OCI-LY7 (cell line): ENCODE results near the gene ODAD3.

Source experiments
- CTCF ChIP-seq: fragments of 200-600 bp; sonication (generic); conservative IDR thresholded peaks from 2 replicates; pipeline ENCODE4 v1.5.1; 2014; ENCODE audit warnings: mild to moderate bottlenecking, antibody characterized with exemption, low read length, moderate library complexity, mixed read lengths
- EZH2phosphoT487 ChIP-seq: fragments of 200-600 bp; sonication (generic); IDR thresholded peaks from 2 replicates; pipeline ENCODE4 v1.6.1; 2018; ENCODE audit warnings: low read depth, borderline replicate concordance, mild to moderate bottlenecking, mixed run types, antibody characterized with exemption, low read length, moderate library complexity, mixed read lengths

- TF ChIP-seq CTCF, result peak; percentile 69
- no peak for TF ChIP-seq EZH2phosphoT487
These were observed 51.8 kb downstream of the ODAD3 start for GRCh38 chr19:11382898-11383705.
